AG04449 (cell line): ENCODE data around the gene RAMAC.

ENCODE experiments used
- CTCF ChIA-PET: fragments of 350-600 bp; formaldehyde crosslinking; extraction: SDS; loops from one replicate; lab custom pipeline; 2021; ENCODE audit warnings: antibody characterized with exemption; lab: Yijun Ruan, JAX
- POLR2A ChIA-PET: fragments of 400-600, 350-600 bp; formaldehyde crosslinking; extraction: SDS; loops from one replicate; lab custom pipeline; 2020; ENCODE audit warnings: antibody characterized with exemption, inconsistent platforms; lab: Yijun Ruan, JAX
- DNase-seq: peaks from one replicate; pipeline ENCODE4 v3.0.0-alpha.2; 2010; ENCODE audit warnings: low read depth, low spot score
- H3K4me3 ChIP-seq: 2 replicates; pipeline ENCODE4 v1.5.1; 2011; ENCODE audit warnings: low read depth, mild to moderate bottlenecking, control low read depth, low read length
- TF ChIP-seq, protein P1 (sequence below): IDR thresholded peaks from one replicate; pipeline ENCODE4 v1.5.1; 2011; ENCODE audit warnings: mild to moderate bottlenecking, moderate library complexity, low read length, control low read depth, inconsistent platforms; ENCODE audit not compliant: insufficient read depth; ENCODE audit errors: missing control alignments

Gene RAMAC

GRCh38 chr15:82951472-82952157, 34.4 kb upstream of the RAMAC start:
- ChIA-PET POLR2A (no interaction called here), CTCF (interaction anchor here (1.2 kb wide), 1 partner anchor 9 kb away, joined by 3 read pairs; no protein-coding TSS in a partner anchor)
- TF ChIP-seq, protein P1, sequence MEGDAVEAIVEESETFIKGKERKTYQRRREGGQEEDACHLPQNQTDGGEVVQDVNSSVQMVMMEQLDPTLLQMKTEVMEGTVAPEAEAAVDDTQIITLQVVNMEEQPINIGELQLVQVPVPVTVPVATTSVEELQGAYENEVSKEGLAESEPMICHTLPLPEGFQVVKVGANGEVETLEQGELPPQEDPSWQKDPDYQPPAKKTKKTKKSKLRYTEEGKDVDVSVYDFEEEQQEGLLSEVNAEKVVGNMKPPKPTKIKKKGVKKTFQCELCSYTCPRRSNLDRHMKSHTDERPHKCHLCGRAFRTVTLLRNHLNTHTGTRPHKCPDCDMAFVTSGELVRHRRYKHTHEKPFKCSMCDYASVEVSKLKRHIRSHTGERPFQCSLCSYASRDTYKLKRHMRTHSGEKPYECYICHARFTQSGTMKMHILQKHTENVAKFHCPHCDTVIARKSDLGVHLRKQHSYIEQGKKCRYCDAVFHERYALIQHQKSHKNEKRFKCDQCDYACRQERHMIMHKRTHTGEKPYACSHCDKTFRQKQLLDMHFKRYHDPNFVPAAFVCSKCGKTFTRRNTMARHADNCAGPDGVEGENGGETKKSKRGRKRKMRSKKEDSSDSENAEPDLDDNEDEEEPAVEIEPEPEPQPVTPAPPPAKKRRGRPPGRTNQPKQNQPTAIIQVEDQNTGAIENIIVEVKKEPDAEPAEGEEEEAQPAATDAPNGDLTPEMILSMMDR: no peak
- H3K4me3 ChIP-seq: peak overlapping the region; percentile 48
- no peak for DNase-seq

DNA sequence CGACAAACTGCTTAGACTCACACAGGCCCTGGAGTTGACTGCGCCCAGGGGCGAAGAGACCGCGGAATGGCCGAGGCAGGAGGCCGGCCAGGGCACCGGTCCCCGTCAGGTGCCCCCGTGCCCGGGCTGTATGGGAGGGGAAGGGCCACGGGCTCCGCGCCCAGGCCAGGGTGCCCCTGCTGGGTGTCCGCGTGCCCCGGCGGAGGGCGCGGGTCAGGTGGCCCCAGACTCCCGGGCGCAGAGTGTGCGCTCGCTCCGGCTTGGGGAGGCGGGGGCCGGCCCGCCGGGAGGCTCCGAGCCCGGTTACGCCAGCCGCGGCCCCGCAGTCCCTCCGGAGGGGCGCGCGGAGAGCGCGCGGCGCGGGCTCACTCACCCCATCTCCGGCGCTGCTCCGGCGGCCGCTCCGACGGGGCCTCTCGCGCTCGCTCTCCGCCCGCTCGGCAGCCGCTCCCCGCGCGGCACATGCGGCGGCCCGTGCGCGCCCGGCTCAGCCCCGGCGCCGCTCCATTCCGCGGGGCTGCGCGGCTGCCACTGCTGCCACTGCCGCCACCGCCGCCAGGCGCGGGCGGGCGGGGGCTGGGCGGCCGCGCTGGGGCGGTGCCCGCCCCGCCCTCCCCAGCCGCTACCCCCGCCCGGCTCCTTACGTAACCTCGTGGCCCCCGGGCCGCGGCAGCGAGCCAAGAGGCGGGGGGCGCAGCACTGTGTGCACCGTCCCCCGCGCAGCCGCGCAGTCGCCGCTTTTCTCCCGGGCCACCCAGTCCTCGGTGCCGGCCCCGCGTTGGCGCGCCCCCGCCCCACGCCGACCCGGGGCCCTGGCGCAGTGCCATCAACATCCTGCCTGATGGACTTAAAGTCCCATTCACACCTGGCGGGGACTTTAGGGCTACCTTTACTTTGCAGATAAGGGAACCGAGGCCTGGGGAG, 33.6 kb upstream of the RAMAC start, which contains the start of gene HOMER2:
Gene HOMER2, minus strand, starts transcription at position 563 of the 924 bp plus-strand sequence. Its CDS starts 185 bp downstream, at position 378.
- peak within 1 kb of the TSS; percentile 48 for H3K4me3 ChIP-seq
- no peak for DNase-seq
- ChIA-PET POLR2A (no interaction called here), CTCF (no interaction called here)
- TF ChIP-seq, protein P1: no peak

- no peak overlapping the region for H3K4me3 ChIP-seq
- CTCF ChIA-PET: interaction anchor here (0.6 kb wide), 1 partner anchor 27 kb away, joined by 3 read pairs; the partner anchor contains the start of gene RAMAC
- POLR2A ChIA-PET: no interaction called here
- DNase-seq: no peak
- TF ChIP-seq, protein P1: no peak
Observed at GRCh38 chr15:82958638-82959037, 27.4 kb upstream of the RAMAC start.

DNA sequence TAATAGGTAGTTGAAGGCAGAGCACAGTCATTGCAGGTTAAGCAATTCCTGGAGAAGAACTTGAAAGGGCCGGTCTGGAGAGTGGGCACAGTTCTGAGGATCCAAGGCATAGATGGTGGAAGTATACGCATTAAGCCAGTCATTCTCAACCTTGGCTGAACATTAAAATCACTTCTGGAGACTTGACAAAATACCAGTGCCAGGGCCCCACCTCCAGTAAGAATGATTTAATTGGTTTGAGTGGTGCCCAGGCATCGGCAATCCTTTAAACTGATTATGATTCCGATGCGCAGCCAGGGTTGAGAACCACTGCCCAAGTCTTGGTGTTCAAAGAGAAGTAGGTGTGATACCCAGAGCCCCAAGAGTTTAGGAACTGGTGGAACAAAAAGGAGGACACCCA, 26.6 kb upstream of the RAMAC start:
- ChIA-PET POLR2A (no interaction called here), CTCF (interaction anchor here (1.5 kb wide), 1 partner anchor 28 kb away, joined by 3 read pairs; no protein-coding TSS in a partner anchor)
- TF ChIP-seq, protein P1: no peak
- DNase-seq: no peak
- no peak overlapping the region for H3K4me3 ChIP-seq

DNA sequence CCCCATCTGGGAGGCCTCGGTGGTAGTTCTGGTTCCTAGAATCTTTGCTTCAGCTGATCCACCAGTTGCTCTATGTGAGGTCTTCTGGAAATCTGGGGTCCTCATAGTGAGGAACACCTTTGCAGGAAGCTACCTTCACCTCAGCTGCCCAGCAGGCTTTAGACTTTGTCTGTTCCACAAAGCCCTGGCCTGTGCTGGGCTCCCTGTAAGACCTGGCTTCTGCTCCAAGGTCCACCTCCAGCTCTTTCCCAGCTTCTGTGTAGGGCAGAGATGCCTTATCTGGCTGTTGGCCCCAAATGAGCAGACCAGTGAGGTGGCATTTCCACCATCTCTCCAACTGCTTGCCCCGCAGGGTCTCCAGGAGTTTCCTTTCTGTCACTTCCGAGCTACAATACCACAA, 25.2 kb upstream of the RAMAC start:
- no peak for DNase-seq
- ChIA-PET CTCF (interaction anchor here (1.5 kb wide), 1 partner anchor 26 kb away, joined by 3 read pairs; no protein-coding TSS in a partner anchor), POLR2A (no interaction called here)
- TF ChIP-seq, protein P1: no peak
- no peak overlapping the region for H3K4me3 ChIP-seq
